Activated B cell treated with CpG ODN at 0.5 μM for 24 hours (primary cell): ENCODE results near the gene PEF1. TPM values are rescaled to one million over a fixed set of nuclear protein-coding genes. Genes with fewer than 3 reads are reported as not detected.
A peak's percentile ranks its signal among the peaks of the same experiment; 100 is the strongest.

Experiments
- ATAC-seq: fragments of 200-7000 bp; cut with Tn5 transposase; one replicate; pipeline ENCODE4 v1.10.0; 2021; ENCODE audit warnings: low read depth, mild to moderate bottlenecking, moderate library complexity
- CTCF ChIA-PET: fragments of 350-600 bp; sonication (Branson Sonifier 250); formaldehyde crosslinking; loops from one replicate; lab custom pipeline; 2021; ENCODE audit warnings: antibody characterized with exemption; lab: Charles Lee
- POLR2A ChIA-PET: fragments of 350-600 bp; sonication (Branson Sonifier 250); formaldehyde crosslinking; loops from one replicate; lab custom pipeline; 2021; ENCODE audit warnings: antibody characterized with exemption; lab: Charles Lee
- DNase-seq: peaks from one replicate; pipeline ENCODE4 v3.0.0; 2022
- H3K27ac Mint-ChIP-seq: one replicate; pipeline ENCODE4 v1.8.0; 2020; ENCODE audit warnings: mixed read lengths
- H3K27me3 Mint-ChIP-seq: one replicate; pipeline ENCODE4 v1.8.0; 2021; ENCODE audit warnings: mixed read lengths
- H3K36me3 Mint-ChIP-seq: one replicate; pipeline ENCODE4 v1.8.0; 2021; ENCODE audit warnings: low read depth, mixed read lengths
- H3K4me1 Mint-ChIP-seq: one replicate; pipeline ENCODE4 v1.8.0; 2021; ENCODE audit warnings: mixed read lengths
- H3K4me3 Mint-ChIP-seq: one replicate; pipeline ENCODE4 v1.8.0; 2020; ENCODE audit warnings: mild to moderate bottlenecking, mixed read lengths
- H3K9me3 Mint-ChIP-seq: one replicate; pipeline ENCODE4 v1.8.0; 2020; ENCODE audit warnings: mixed read lengths
- CTCF ChIP-seq: fragments of 200-600 bp; IDR thresholded peaks from one replicate; pipeline ENCODE4 v1.8.0; 2022; ENCODE audit warnings: antibody characterized with exemption, mild to moderate bottlenecking
- intact Hi-C: fragments of 100-400 bp; cut with micrococcal nuclease; formaldehyde crosslinking; loops from one replicate; pipeline ENCODE4 v1.15.1; 2024
- total RNA-seq: library from RNA; stranded (reverse); gene quantifications from 2 replicates; pipeline ENCODE4 v1.2.3, GENCODE V29; 2022

Gene PEF1
- total RNA-seq, 1 donor from 2014 or later: 58.0 TPM

DNA sequence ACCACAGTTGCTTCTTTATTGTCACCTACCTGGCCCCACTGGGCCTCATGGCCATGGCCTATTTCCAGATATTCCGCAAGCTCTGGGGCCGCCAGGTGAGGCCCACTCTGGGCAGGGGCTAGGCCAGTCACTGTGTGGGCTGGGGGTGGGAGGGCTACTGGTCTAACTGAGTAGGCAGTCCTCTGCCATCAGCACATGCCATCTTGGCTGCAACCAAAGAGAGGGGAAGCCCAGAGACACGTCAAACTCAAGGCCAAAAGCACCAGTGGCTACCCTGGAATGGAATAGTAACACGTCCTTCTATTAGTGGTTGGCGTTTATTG, 23.2 kb downstream of the PEF1 start:
- Mint-ChIP-seq H3K27me3 (peaks cover 14% of the 10 kb centered on the region), H3K27ac (no peak overlapping the region), H3K36me3 (peaks cover 11% of the 10 kb centered on the region), H3K4me1 (peaks cover 29% of the 10 kb centered on the region), H3K4me3 (no peak overlapping the region), H3K9me3 (no peaks in the 10 kb centered on the region)
- POLR2A ChIA-PET: no interaction called here
- TF ChIP-seq CTCF: no peak
- DNase-seq (no peak), ATAC-seq (no peak)
- intact Hi-C loops: no loop called here
- CTCF ChIA-PET: no interaction called here

DNA sequence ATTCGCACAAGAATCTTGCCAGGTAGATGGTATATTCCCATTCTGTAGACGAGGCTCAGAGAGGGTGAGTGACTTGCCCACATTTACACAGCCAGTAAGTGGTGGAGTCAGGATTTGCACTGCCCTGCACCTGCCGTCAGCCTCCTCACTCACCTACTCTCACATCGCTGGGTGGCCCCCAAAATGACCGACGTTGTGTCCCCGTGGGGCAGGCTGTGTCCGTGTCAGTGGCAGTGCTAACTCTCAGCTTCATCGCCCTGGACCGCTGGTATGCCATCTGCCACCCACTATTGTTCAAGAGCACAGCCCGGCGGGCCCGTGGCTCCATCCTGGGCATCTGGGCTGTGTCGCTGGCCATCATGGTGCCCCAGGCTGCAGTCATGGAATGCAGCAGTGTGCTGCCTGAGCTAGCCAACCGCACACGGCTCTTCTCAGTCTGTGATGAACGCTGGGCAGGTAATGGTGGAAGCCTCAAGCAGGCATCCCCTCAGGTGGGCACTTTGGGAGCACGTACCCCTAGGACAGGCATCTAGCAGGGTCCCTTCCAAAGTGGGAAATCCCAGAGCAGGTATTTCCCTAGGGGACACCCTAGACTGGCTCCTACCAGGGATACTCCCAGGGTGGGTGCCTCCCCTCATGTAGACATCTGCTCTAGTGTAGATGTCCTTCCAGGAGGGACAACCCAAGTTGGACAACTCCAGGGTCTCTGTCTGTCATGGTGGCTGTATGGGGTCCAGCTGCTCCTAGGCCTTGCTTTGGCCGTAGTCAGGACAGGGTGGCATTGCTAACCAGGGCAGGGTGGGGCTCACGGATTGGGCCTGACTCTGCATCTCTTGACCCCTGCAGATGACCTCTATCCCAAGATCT, 23.8 kb downstream of the PEF1 start:
- Mint-ChIP-seq H3K36me3 (peaks cover 8% of the 10 kb centered on the region), H3K27ac (no peak overlapping the region), H3K27me3 (peaks cover 17% of the 10 kb centered on the region), H3K9me3 (no peaks in the 10 kb centered on the region), H3K4me3 (no peak overlapping the region), H3K4me1 (peaks cover 29% of the 10 kb centered on the region)
- ChIA-PET POLR2A (no interaction called here), CTCF (interaction anchor here (3.0 kb wide), 1 partner anchor 56 kb away, joined by 47 read pairs; no protein-coding TSS in a partner anchor)
- no peak for ATAC-seq
- TF ChIP-seq CTCF: no peak
- intact Hi-C loops: no loop called here
- no peak for DNase-seq

DNA sequence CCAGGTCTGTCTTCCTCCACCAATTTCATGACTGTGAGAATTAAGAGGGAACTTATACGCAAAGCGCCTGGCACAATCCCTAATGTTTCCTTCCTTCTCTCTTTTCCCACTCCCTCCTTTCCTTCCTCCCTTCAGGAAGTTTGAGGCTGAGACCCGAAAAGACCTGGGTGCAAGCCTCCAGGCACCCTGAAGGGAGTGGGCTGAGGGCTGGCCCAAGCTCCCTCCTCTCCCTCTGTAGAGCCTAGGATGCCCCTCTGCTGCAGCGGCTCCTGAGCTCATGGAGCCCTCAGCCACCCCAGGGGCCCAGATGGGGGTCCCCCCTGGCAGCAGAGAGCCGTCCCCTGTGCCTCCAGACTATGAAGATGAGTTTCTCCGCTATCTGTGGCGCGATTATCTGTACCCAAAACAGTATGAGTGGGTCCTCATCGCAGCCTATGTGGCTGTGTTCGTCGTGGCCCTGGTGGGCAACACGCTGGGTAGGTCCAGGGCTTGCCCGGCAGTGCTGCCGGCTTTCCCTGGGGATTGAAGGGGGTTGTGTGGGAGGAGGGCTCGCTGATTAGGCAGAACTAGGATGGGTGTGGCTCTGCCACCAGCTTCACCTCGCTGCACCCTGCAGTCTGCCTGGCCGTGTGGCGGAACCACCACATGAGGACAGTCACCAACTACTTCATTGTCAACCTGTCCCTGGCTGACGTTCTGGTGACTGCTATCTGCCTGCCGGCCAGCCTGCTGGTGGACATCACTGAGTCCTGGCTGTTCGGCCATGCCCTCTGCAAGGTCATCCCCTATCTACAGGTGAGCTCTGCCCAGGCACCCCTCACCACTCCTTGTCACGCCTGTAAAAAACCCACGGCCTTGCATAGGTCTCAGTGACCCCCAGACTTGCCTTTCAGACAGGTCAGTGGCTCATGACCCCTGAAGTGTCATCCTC, 25.5 kb downstream of the PEF1 start:
- intact Hi-C loops: loop anchor here (1.0 to 2.0 kb wide), 3 partner anchors 24 to 170 kb away; no protein-coding TSS in a partner anchor
- CTCF ChIA-PET: interaction anchor here (0.7 to 3.0 kb wide), 11 partner anchors 9 to 225 kb away, joined by 3 to 47 read pairs (median 3); partner anchors contain the start of gene COL16A1

GRCh38 chr1:31617916-31618746, 26.5 kb downstream of the PEF1 start:
- intact Hi-C loops: loop anchor here (1.0 to 2.0 kb wide), 4 partner anchors 23 to 171 kb away; no protein-coding TSS in a partner anchor
- H3K4me3 Mint-ChIP-seq: peak overlapping the region; percentile 56
- POLR2A ChIA-PET: interaction anchor here (1.0 to 2.1 kb wide), 3 partner anchors 12 to 30 kb away, joined by 3 to 5 read pairs (median 3); no protein-coding TSS in a partner anchor
- H3K27ac Mint-ChIP-seq: no peak overlapping the region
- peak; percentile 67 for DNase-seq
- ATAC-seq: peak; percentile 85
- no peak for TF ChIP-seq CTCF
- no peaks in the 10 kb centered on the region for H3K9me3 Mint-ChIP-seq
- H3K27me3 Mint-ChIP-seq: peaks cover 20% of the 10 kb centered on the region
- H3K4me1 Mint-ChIP-seq: peaks cover 19% of the 10 kb centered on the region
- H3K36me3 Mint-ChIP-seq: no peaks in the 10 kb centered on the region
- CTCF ChIA-PET: interaction anchor here (0.9 to 3.0 kb wide), 12 partner anchors 9 to 224 kb away, joined by 3 to 47 read pairs (median 4); partner anchors contain the start of gene COL16A1

More for the DNA sequence above, 25.5 kb downstream of the PEF1 start:
- H3K4me3 Mint-ChIP-seq: no peak overlapping the region
- H3K36me3 Mint-ChIP-seq: peaks cover 5% of the 10 kb centered on the region
- DNase-seq (no peak), ATAC-seq (peak; percentile 35)
- peaks cover 25% of the 10 kb centered on the region for H3K4me1 Mint-ChIP-seq
- POLR2A ChIA-PET: interaction anchor here (2.1 kb wide), 1 partner anchor 31 kb away, joined by 5 read pairs; no protein-coding TSS in a partner anchor
- H3K27me3 Mint-ChIP-seq: peaks cover 20% of the 10 kb centered on the region
- no peaks in the 10 kb centered on the region for H3K9me3 Mint-ChIP-seq
- TF ChIP-seq CTCF: no peak
- no peak overlapping the region for H3K27ac Mint-ChIP-seq
